Measurements from ENCODE around the gene TMPRSS11D.

DNA sequence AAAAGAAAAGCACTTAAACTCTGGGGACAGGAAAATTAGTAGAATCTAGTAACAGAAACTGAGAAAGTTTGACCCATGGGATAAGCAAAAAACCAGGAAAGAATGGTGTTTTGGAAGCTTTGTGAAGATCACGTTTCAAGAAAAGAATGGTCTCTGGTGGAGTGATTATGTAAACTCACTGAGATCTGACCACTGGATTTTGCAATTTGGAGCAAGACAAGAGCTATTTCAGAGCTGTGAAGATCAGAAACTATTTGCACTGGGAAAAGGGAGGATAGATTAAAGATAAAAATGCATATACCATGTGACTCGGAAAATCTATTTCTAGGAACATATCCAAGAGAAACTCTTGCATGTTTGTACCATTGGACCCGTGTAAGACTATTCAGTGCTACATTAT lies 4.3 kb downstream of the TMPRSS11D start:
- TF ChIP-seq POLR2A (IDR thresholded peaks at IDR 0.05; ENCODE audit: low read depth, low read length) (no peak), FOS (IDR thresholded peaks at IDR 0.05; ENCODE audit: low read depth, low read length) (no peak), CTCF (conservative IDR thresholded peaks at IDR 0.05; ENCODE audit: low read depth, low read length) (no peak), MAFK (IDR thresholded peaks at IDR 0.05; ENCODE audit: low read depth, low read length) (no peak), CHD1 (IDR thresholded peaks at IDR 0.05; ENCODE audit: low read depth, low read length) (no peak), RAD21 (IDR thresholded peaks at IDR 0.05; ENCODE audit: low read length) (no peak), RFX5 (IDR thresholded peaks at IDR 0.05; ENCODE audit: low read depth, low read length) (no peak), NFE2L2 (IDR thresholded peaks at IDR 0.05; ENCODE audit: low read depth, low read length) (no peak), RCOR1 (IDR thresholded peaks at IDR 0.05; ENCODE audit: insufficient replicate concordance, low read length) (no peak), BHLHE40 (IDR thresholded peaks at IDR 0.05; ENCODE audit: low read depth, low read length) (no peak), CEBPB (IDR thresholded peaks at IDR 0.05; ENCODE audit: low read depth, low read length) (no peak), MAZ (IDR thresholded peaks at IDR 0.05; ENCODE audit: borderline replicate concordance, low read depth, low read length) (no peak), MXI1 (IDR thresholded peaks at IDR 0.05; ENCODE audit: borderline replicate concordance, low read depth, low read length) (no peak)
- TF ChIP-seq, protein P1, sequence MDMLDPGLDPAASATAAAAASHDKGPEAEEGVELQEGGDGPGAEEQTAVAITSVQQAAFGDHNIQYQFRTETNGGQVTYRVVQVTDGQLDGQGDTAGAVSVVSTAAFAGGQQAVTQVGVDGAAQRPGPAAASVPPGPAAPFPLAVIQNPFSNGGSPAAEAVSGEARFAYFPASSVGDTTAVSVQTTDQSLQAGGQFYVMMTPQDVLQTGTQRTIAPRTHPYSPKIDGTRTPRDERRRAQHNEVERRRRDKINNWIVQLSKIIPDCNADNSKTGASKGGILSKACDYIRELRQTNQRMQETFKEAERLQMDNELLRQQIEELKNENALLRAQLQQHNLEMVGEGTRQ (IDR thresholded peaks at IDR 0.05; ENCODE audit: low read depth, low read length) = no peak
